Erythroblast (primary cell): ENCODE results near the gene HCFC2.

Source experiments
- GATA1 ChIP-seq: IDR thresholded peaks from 2 replicates; pipeline ENCODE4 v1.6.1; 2011; ENCODE audit warnings: low read depth, mild to moderate bottlenecking, control low read depth, low read length, moderate library complexity
- POLR2A ChIP-seq: IDR thresholded peaks from 2 replicates; pipeline ENCODE4 v1.6.1; 2011; ENCODE audit warnings: mild to moderate bottlenecking, low read length

GRCh38 chr12:104147346-104147745, 83.0 kb downstream of the HCFC2 start:
- TF ChIP-seq POLR2A, result no peak
- no peak for TF ChIP-seq GATA1
